Fibroblast of skin of right biceps (primary cell): ENCODE data around the gene SERPING1.
A peak's percentile ranks its signal among the peaks of the same experiment; 100 is the strongest.

ENCODE experiments used
- DNase-seq: peaks from one replicate; pipeline ENCODE4 v3.0.0-alpha.2; 2013

SERPING1 gene

DNA sequence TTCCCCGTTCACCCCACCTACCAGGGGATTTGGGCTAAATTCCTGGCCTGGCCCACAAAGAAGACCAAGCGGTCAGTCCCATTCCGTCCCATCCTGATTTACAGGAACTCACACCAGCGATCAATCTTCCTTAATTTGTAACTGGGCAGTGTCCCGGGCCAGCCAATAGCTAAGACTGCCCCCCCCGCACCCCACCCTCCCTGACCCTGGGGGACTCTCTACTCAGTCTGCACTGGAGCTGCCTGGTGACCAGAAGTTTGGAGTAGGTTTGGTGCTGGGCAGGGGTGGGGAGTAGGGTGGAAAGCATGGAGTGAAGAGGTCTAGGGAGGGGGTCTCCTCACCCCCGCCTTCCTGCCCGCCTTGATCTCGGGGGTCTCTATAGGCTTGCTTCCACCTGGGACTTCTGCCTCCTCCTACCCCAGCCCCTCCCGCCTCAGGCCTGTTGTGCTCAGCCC is at the start of gene SERPING1:
SERPING1 (plus strand) TSS at position 225 of the 455 bp plus-strand sequence. CDS start 586 bp downstream, outside the sequence.
- DNase-seq, result no peak

DNA sequence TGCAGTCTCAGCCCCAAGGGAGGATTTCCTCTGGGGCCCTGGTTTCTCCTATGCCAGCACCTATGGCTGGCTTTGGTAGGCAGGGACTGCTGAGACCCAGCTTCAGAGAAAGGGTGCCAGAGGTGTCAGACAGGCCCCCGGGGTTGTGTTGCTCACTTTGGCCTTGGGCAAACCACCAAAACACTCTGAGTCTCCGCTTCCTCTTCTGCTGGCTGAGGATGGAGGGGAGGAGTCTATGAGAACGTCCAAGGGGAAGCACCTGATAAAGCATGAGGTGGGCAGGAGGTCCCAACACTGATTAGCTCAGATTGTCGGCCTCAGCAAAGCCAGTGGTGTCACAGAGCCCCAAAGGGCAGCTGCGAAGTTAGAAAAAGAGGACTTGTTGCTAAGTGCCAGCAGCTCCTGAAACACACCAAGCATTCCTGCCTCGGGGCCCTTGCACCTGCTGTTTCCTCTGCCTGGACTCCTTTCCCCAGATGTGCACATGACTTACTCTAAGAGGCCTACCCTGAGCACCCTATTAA is 49.6 kb upstream of the SERPING1 start:
- no peak for DNase-seq

DNA sequence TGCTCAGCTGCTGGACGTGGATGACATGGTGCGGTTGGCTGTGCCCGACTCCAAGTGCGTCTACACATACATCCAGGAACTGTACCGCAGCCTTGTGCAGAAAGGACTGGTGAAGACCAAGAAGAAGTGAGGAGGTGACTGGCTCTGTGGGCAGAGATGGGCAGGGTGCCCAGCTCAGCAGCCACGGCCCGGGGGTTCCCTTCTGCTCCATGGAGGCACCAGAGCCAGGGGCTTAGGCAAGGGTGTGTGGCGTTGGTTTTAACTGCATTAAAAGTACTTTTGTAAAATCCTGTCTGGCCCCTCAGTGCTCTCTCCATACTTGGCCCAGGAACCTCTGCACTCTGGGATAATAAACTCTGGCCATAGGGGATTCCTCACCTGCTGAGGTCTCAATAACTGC is 47.5 kb upstream of the SERPING1 start:
- no peak for DNase-seq

DNA sequence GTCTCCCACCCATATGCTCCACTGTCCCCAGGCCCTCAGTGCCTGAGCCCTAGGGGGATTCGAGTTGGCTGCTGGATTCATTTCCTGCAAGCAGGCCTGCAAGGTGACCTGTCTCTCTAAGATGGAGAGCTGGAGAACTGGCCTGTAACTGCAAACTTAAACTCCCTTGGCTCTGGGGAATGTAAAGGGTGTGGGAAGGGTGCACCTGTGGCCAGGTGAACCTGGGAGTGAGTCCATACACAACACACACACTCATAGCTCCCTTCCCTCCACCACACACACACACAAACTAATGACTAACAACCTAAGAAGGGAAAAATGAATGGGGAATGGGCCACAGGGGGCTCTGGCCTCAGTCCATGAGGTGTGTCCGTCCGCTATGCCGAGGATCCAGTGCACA is 45.5 kb upstream of the SERPING1 start:
- no peak for DNase-seq

DNA sequence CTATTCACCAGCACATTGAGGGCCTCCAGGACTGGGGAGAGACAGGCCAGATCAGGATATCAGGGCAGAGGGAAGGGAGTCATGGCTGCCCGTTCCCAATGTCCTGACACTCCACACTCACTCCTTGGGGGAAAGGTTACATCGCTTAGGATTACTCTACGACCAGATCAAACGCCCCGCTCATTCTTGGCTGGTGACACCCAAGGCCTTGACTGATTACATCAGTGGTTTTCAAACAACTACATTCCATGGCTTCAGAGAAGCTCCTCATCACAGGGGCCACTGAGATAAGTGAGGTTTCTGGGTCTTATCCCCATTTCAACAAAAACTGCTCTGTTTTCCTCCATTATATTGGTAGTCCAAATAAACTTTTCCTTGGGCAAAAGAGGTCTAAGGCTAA is 45.0 kb upstream of the SERPING1 start:
- DNase-seq, result no peak

DNA sequence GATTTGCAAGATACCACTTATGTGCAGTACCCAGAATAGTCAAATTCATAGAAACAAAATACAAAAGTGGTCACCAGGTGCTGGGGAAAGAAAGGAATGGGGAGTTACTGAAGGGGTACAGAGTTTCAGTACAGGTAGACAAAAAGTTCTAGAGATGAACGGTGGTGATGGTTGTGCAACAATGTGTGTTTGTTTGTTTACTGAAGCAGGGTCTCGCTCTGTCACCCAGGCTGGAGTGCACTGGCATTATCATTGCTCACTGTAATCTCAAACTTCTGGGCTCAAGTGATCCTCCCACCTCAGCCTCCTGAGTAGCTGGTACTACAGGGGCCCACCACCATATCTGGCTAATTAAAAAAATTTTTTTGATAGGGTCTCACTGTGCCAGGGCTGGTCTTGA is 42.1 kb upstream of the SERPING1 start:
- DNase-seq, result no peak

DNA sequence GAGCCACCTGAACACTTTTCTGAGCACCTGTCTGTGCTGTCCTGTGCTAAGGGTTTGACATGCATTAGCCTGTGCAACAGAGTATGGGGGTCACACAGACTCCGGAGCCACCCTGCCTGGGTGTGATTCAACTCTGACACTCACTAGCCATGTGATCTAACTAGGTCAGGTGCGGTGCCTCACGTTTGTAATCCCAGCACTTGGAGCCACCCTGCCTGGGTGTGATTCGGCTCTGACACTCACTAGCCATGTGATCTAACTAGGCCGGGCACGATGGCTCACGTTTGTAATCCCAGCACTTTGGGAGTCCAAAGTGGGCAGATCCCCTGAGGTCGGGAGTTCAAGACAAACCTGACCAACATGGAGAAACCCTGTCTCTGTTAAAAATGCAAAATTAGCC is 41.4 kb upstream of the SERPING1 start:
- no peak for DNase-seq

DNA sequence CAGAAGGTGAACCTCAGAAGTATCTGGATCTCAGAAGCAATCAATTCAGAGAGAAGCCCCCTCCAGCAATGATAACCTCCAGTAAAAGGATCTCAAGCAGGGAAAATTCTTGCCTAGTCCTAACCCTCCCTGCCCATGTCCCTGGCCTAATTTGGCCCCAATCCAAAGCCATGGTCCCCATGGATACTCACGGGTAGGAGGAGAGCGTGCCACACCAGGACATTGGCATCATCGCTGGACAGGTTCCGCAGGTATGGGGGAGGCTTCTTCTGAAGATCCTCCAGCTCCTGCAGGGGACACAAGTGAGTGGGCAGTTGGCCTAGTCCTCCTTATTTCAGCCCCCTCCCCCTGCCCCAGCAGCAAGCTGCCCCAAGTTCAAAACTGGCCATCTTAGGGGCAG is 37.3 kb upstream of the SERPING1 start:
- DNase-seq, result no peak

DNA sequence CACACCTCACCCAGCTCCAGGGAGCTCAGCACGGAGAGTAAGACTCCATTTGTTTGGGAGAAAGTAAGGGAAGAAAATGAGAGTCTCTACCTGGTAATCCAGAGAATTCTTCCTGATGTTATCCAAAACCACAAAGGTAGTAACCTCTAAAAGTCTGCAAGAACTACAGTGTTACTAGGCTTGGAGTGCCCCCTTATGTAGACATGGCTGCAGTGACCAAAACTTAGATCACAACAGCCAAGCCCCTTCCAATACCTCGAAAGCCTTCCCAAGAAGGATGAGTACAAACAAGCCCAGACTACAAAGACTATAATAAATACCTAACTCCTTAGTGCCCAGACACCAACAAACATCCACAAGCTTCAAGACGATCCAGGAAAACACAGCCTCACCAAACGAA is 34.9 kb upstream of the SERPING1 start:
- DNase-seq, result no peak

DNA sequence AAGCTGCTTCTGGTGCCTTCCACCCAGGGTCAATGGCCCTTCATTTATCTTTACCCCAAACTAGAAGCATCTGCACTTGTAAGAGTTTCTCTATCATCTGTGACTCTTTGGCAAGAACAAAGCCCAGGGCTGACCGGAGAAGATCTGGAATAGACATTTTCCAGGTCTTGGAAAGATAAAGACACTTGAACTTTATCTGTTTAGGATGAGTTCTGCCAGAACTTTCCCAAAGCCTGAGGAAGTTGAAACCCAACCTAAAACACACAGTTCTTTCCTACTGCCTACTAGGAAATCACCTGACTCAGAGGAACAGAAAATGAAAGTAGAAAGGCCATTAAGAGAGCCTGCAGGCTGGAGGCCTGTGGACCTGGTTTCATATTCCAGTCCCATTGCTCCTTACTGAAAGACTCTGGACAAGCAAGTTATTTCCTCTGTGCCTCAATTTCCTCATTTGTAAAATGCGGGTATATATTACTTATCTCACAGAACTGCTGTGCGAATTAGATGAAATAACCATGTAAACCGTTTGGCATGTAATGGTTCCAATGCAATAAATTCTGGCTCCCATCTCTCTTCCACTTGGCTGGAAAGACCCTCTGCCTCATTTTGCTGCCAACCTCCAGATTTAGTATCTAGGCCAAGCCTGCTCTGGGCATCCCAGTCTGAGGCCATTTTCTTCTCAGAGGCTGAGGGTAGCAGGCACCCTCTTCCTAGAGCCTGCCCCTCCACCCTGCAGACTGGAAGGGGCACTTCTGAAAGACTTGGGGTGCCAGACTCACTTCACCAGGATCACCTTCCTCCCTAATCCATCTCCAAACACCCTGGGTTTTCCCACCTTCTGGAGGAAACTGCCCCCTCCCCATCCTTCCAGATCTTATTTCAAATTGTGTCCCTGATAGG is 31.2 kb upstream of the SERPING1 start:
- DNase-seq, result no peak

DNA sequence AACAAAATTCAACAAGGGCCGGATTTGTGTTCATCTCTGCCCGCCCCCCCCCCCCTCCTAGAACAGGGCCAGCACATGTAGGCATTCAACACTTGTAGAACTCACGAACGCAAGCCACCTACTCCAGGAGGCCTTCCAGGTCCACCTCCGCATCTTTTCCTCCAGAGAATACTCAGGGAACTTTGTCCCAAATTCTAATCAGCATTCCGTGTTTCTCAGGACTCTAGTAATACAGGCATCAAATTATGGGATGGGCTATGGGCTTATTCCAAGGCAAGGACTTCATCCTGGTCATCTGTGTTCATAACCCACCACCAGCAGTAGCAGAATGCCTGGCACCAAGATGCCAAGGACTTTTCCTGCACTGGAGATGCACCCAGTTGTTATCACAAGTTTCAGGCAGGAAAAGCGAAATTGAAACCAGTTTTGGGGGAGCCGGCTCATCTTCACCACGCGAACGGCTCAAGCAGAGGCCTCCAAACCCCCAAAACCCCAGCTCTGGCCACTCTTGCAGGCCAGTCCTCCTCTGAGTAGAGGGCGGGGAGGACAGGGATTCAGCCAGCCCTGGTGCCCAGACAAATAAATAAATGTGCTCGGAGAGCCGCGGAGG is 30.5 kb upstream of the SERPING1 start:
- DNase-seq, result no peak

DNA sequence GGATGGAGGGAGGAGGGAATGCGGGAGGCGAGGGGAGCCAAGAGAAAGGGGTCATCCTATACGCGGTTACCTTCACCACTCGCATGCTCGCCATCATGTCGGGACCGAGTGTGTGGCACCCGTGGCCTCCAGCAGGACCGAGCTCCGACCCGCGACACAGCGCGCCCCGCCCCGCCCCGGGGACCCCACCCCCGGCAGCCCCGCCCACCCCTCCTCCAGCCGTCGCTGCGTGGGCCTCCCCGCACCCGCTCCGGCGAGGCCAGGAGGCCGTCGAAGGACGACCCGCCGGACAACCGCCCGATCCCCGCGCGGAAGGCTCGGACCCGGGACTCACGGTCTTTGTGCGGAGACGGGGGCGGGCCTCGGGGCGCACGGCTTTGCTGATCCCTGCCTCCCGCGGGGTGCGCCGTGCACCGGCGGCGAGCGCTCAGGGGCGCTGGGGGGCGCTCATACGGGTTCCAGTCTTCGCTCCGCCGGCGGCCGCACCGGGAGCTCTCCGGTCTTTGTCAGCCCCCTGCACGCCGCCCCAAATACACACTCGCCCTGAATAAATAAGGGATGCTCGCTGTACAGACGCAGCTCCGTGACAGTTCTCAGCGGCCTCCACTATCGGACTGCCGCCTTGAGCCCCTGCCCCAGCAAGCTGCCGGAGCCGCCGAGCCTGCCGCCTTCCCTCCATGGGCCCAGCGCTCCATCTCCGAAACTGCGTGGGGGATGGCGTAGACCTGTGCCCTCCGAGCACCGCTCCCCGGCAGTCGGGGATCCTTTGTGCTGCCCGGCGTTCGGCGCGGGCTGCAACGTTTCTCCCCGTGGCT is 29.8 kb upstream of the SERPING1 start, which contains the start of gene UBE2L6:
UBE2L6 (minus strand) TSS at position 158 of the 815 bp plus-strand sequence; CDS start at position 97, 61 bp downstream.
- DNase-seq, result peak; percentile 40

DNA sequence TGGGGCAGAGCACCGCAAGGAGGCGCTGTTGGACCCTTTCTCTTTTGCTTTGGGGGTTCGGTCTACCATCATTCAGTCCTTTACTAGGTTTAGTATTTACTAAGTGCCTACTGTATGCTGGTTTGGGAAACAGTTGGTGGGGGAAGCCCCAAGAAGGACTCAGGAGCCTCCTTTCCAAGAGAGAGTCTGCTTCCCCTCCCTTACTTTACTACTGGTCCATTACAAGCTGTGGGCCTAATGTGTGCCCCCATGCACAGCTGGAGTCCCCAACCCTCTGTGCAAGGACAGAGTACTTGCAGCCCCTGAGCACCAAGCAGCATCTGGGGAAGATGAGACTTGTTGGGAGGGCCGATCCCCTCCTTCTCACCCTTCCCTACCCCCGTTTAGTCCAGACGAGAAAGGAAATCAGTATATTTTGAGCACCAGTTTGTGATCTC is 29.1 kb upstream of the SERPING1 start:
- DNase-seq, result peak; percentile 74

DNA sequence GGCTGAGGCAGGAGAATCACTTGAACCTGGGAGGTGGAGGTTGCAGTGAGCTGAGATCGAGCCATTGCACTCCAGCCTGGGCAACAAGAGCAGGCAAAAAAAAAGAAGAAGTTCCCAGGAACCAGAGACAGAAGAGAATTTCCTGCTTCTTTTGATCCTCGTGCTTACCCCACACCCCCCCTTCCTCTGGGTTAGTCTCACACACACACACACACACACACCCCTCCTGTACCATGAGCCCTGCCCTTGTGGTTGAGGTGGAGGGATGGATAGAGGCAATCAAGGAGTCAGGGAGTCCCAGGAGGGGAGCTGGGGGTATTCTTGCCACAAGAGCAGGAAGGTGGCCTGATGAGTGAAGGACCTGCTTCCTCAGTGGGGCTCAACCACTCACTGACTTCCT is 25.9 kb upstream of the SERPING1 start:
- DNase-seq, result no peak

DNA sequence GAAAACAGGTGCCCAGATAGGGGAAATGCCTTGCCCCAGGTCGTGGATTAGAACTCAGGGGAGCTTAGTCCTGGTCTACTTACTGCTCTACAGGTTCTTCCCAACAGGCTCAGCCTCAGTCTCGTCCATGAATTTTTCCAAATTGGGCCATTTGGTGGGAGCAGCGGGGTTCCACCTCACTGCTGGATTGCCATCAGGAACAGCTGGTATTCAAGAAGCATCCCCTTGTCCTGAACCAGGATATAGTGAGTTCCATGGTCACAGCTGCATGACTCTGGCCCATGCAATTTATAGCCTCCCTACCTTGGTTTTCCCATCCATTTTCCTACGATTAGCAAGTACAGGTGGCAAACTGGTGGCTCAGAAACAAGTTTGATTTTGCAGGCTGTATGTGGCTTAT is 23.4 kb upstream of the SERPING1 start:
- no peak for DNase-seq

DNA sequence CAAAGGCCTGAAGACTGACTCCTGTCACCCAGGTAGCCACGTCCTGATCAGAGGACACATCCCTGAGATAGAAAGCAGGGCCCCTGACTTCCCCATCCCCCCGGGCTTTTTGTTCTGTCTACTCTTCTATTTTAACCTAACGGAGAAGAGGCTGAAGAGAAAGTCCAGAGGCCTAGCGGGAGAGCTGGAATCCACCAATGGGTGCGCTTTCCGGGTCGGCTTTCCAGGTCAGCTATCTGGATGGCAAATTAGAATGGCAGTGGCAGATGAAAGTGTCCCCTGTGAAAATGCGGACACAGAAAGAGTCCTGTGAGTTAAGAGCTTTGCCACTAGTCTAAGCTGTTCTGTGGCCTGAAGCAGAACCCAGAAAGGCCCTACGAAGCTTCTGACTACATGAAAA is 13.1 kb upstream of the SERPING1 start:
- DNase-seq, result no peak

DNA sequence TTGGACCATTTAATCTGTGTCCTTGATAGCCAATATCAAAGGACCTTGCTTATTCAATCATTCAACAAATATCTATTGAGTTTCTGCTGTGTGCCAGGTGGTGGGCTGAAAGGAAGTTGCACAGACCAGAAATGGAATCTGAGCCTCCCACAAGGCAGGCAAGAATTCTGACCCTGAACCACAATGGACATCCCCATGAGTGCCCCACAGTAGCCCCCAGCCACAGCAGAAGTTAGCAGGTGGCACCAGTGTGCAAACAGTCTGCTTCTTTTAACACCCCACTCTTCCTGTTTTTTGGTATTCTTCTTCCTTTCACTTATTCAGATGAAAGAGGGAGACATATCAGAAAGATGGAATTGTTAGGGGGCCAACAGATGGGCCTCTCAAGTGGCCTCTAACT is 12.2 kb upstream of the SERPING1 start:
- DNase-seq, result no peak

DNA sequence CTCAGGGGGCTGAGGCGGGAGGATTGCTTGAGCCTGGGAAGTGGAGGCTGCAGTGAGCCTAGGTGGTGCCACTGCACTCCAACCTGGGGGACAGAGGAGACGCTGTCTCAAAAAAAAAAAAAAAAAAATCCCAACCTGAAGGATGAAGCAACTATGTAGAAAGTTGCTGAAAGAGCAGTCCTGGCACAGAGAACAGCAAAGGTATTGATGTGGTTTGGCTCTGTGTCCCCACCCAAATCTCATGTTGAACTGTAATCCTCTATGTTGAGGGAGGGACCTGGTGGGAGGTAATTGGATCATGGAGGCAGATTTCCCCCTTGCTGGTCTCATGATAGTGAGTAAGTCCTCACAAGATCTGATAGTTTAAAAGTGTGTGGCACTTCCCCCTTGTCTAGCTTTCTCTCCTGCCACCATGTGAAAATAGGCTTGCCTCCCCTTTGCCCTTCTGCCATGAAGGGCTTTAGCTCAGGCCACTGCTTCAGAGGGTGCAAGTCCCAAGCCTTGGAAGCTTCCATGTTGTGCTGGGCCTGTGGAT is 10.7 kb upstream of the SERPING1 start:
- DNase-seq, result no peak

DNA sequence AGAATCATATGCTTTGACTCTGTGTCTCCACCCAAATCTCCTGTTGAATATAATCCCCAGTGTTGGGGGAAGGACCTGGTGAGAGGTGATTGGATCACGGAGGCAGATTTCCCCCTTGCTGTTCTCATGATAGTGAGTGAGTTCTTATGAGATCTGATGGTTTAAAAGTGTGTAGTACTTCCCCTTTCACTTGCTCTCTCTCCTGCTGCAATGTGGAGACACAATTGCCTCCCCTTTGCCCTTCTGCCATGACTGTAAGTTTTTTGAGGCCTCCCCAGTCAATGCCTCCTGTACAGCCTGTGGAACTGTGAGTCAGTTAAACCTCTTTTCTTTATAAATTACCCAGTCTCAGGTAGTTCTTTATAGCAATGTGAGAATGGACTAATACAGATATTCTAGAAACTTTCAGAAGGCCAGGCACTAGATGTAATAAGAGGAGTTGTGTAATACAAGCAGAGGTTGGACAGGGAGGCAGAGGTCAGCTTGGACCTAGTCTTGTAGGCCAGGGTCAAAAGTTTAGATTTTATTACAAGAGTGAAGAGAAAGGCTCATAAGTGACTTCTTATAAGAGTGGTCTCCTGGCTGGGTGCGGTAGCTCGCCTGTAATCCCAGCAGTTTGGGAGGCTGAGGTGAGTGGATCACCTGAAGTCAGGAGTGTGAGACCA is 9.3 kb upstream of the SERPING1 start:
- DNase-seq, result no peak

DNA sequence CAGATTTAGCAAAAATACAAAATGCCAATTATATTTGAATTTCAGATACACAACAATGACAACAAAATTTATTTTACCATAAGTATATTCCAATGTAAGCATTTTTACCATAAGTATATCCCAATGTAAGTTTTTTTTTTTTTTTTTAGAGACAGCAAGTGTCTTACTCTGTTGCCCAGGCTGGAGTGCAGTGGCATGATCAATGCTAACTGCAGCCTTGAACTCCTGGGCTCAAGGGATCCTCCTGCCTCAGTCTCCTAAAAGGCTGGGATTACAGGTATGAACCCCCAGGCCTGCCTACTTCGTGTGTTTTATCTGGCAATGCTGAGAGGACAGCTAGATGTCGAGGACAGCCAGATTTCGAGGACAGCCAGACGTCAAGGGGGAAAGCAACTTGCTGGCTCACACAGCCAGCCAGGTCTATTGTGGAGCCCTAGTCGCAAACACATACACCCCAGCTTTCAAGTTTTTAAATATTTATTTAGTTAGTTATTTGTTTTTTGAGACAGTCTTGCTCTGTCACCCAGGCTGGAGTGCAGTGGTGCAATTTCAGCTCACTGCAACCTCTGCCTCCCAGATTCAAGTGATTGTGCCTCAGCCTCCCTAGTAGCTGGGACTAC is 1.1 kb upstream of the SERPING1 start:
- DNase-seq, result no peak
